Measurements from ENCODE around the gene ZNF143.
A peak's percentile ranks its signal among the peaks of the same experiment; 100 is the strongest.
"Not testable (repeated sequence)": the region's sequence is repeated elsewhere in the genome, so short reads cannot be mapped to it uniquely, and the experiment has no call there.

Gene ZNF143

DNA sequence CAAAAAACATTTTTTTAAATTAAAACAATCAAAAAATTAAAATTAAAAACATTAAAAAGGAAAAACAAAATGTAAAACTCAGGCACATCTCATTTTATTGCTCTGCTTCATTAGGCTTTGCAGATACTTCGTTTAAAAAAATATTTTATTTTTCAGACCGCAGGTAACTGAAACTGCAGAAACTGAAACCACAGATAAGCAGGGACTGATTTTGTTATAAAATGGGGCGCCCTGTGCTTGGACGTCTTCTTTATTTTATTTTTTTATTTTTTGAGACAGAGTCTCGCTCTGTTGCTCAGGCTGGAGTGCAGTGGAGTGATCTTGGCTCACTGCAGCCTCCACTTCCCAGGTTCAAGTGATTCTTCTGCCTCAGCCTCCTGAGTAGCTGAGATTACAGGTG is 88.4 kb downstream of the ZNF143 start:
- not testable (repeated sequence) for DNase-seq (ENCODE audit: low spot score)

- no peak for DNase-seq (ENCODE audit: low spot score)
Observed at GRCh38 chr11:9550191-9550628, 89.4 kb downstream of the ZNF143 start.

- DNase-seq (ENCODE audit: low spot score), result no peak
Observed at GRCh38 chr11:9561279-9561982, 100.6 kb downstream of the ZNF143 start.

GRCh38 chr11:9562716-9563115 is 101.9 kb downstream of the ZNF143 start:
- DNase-seq (ENCODE audit: low spot score), result no peak

- no peak for DNase-seq (ENCODE audit: low spot score)
Observed at GRCh38 chr11:9563196-9563730, 102.5 kb downstream of the ZNF143 start.

- peak; percentile 41 for DNase-seq (ENCODE audit: low spot score)
Observed at GRCh38 chr11:9565822-9566560, 105.2 kb downstream of the ZNF143 start.

DNA sequence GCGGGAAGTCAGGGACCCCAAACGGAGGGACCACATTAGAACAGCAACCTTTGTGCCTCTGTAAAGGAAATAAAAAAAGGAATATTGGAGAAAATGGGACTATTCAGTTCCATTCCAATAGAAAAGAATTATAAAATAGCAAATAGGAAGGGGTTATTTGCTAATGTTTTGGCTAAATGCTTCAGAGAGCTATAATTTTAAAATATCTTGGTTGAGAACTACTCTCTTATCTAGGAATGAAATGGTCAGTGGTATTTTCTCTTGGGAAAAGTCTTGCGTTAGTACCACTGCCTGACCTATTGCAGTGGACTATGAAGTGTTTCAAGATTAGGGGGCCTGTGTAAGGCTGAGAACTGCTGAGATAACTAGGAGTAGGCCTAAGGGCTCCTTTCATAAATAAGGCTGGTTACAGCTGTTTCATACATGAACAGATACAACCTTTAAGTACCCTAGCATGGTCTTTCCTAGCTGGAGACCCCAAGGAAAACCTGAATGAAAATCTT is 105.8 kb downstream of the ZNF143 start:
- DNase-seq (ENCODE audit: low spot score), result no peak

DNA sequence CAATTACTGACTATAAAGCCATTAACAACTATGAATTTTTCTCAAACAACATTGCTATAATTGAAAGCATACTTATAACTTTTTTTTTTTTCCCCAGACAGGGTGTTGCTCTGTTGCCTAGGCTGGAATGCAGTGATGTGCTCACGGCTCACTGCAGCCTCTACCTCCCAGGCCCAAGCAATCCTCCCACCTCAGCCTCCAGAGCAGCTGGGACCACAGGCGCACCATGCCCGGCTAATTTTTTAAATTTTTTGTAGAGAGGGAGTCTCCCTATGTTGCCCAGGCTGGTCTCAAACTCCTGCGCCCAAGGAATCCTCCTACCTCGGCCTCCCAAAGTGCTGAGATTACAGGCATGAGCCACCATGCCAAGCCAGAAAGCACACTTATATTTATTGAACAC is 106.6 kb downstream of the ZNF143 start:
- no peak for DNase-seq (ENCODE audit: low spot score)

- no peak for DNase-seq (ENCODE audit: low spot score)
Observed at GRCh38 chr11:9568161-9568853, 107.5 kb downstream of the ZNF143 start.

DNA sequence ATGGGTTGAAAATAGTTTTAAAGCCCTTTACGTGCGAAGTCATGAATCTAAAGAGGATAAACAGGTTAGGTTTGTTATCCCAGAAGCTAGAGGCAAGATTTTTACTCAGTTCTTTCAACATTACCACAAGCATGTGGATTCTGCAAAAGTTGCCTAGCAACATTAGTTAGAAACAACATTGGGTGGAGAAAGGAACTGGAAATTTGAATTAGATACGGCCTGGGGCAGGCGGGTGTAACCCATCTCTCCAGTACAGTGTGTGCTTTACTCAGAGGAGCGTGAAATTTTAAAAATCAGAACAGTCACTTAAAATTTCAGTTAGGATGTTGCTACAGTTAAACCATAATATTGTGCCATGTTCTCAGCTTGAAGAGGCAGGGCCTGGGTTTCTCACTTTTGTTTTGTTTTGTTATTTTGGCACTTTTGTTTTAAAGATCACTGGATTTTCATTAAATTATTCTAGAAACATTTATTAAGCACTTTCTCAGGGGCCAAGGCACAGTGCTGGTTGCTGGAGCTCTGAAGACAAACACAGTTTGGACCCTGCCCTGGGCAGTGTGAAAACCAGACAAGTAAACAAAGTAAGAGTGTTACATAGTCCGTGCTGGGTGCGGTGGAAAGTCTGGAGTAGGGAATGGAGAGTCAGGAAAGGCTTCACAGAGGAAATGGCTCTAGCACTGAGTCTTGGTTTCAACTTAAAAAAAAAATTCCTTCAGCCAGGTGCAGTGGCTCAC is 108.2 kb downstream of the ZNF143 start:
- peak; percentile 39 for DNase-seq (ENCODE audit: low spot score)

DNA sequence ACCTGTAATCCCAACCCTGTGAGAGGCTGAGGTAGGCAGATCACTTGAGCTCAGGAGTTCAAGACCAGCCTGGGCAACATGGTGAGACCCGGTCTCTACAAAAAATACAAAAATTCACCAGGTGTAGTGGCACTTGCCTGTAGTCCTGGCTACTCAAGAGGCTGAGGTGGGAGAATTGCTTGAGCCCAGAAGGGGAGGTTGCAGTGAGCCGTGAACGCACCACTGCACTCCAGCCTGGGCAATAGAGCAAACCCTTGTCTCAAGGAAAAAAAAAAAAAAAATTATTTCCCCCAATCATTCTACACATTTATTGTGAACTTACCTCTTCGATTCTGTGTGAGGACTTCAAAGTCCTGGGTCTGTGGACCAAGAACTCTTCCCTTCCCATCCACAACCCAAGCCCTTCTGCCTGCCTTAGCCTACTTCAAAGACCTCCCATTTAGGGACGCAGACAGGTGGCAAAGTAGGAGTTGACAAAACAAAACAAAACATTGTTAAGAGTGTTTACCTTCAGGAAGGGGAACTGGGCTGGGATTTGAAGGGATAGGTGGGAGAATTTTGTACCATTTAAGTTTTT is 108.9 kb downstream of the ZNF143 start:
- no peak for DNase-seq (ENCODE audit: low spot score)

DNA sequence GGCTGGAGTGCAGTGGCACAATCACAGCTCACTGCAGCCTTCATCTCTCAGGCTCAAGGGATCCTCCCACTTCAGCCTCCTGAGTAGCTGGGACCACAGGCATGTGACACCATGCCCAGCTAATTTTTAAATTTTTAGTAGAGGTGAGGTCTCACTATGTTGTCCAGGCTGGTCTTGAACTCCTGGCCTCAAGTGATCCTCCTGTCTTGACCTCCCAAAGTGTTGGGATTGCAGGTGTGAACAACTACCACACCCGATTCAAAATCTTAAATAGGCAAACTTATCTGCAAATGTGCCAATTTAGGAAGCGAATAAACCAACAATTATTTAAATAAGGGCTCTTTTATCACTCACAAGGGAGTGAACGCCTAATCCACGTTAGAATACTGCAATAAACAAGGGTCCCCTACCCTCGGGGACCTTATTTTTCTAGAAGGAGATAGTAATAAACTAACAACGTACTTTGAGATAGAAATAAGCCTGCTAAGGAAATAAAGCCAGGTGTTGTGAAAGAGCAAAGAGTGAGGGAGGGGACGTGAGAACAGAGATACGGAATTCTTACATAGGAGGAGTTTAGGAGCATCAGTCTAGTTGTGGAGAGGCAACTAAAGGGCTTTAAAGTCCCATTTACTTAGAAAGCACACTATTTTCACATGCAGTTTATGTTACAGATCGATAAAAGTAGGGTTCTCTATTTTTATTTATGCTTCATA is 109.7 kb downstream of the ZNF143 start:
- no peak for DNase-seq (ENCODE audit: low spot score)

DNA sequence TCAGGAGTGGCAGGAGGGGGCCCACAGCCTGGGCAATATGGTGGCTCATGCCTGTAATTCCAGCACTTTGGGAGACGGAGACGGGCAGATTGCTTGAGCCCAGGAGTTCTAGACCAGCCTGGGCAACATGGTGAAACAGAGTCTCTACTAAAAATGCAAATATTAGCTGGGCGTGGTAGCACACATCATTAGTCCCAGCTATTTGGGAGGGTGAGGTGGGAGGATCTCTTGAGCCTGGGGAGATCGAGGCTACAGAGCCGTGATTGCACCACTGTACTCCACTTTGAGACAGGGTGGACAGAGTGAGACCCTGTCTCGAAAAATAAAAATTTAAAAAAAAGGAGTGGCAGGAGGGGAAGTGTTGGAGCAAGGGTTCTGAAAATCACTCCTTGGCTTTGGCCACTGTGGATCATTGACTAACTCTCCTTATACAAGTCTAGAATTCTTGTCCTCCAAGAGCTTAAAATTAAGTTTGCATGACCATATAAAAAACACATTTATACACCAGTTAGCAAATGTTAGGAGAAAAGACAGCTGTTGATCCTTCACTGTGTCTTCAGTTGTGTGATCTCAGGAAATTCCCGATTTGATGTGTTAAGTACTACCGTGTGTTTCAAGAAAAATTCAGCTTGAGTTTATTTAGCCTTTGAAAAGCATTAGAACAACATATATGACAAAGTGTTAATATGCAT is 110.4 kb downstream of the ZNF143 start:
- DNase-seq (ENCODE audit: low spot score), result no peak

DNA sequence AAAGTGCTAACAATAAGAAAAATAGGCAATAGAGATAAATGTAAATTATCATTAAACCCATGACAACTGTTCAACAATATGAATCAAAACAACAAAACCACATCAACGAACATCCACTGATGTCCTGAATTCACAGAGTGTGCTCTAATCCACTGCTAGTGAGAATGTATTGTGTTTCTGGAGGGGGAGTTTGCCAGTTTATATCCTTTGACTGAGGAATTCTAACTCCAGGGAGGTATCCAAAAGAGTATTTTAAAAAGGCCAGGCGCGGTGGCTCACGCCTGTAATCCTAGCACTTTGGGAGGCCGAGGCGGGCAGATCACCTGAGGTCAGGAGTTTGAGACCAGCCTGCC is 110.9 kb downstream of the ZNF143 start:
- DNase-seq (ENCODE audit: low spot score), result no peak

GRCh38 chr11:9573052-9573774 is 112.4 kb downstream of the ZNF143 start, which contains the start of gene WEE1:
TSS of gene WEE1 (plus strand) at chr11:9573670. CDS start at chr11:9573934, 264 bp downstream.
- DNase-seq (ENCODE audit: low spot score), result peak; percentile 85

- no peak for DNase-seq (ENCODE audit: low spot score)
Observed at GRCh38 chr11:9573775-9574621, 113.2 kb downstream of the ZNF143 start.

DNA sequence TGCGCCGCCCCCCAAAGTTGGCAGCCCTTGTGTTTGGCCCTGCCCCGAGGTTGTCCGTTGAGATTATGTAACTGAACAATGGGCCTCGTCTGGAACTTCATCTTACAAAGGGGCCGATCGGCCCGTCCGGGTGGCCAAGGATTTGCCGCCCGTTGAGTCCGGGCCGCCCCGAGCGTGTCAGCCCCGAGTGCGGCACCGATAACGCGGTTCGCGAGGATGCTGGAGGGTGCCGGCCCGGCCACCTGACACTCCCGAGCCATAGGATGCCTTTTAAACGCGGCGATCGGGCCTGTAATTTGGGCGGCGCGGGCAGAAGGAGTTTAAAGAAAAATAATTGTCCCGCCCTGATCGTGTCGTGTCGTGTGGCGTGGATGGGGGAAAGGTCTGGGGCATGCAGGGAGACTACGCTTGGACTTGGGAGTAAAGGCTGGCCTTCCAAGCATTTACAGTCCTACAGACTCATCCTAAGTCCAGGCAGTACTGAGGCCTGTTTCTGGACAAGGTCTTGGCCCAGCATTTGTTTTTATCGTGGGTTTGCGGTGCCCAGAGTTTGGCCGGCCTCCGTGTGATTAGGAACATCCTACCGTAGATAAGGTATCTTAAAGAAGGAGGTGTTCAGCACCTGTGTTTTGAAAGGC is 113.9 kb downstream of the ZNF143 start:
- no peak for DNase-seq (ENCODE audit: low spot score)
